Naive thymus-derived CD4-positive, alpha-beta T cell (primary cell): ENCODE data around the gene EXOC3L4. TPM values are rescaled to one million over a fixed set of nuclear protein-coding genes. Genes with fewer than 3 reads are reported as not detected.
"Not testable (repeated sequence)": the region's sequence is repeated elsewhere in the genome, so short reads cannot be mapped to it uniquely, and the experiment has no call there.

Source experiments
- ATAC-seq: fragments of 150-1000 bp; cut with Tn5 transposase; 2 replicates; pipeline ENCODE4 v1.10.0; 2021; ENCODE audit warnings: mild to moderate bottlenecking, moderate library complexity
- CTCF ChIA-PET: fragments of 350-600 bp; sonication (Branson Sonifier 250); formaldehyde crosslinking; loops from one replicate; lab custom pipeline; 2021; ENCODE audit warnings: antibody characterized with exemption; lab: Charles Lee
- POLR2A ChIA-PET: fragments of 350-600 bp; sonication (Branson Sonifier 250); formaldehyde crosslinking; loops from one replicate; lab custom pipeline; 2021; ENCODE audit warnings: antibody characterized with exemption, inconsistent platforms; lab: Charles Lee
- DNase-seq, 9 donors: peaks; one replicate each; pipeline versions ENCODE4 v3.0.0 to v3.0.0-alpha.2; 2020 to 2022; ENCODE audit warnings: mixed read lengths in 1 of 9
- H3K27ac ChIP-seq: one replicate; pipeline ENCODE4 v1.7.0; 2013; ENCODE audit warnings: mild to moderate bottlenecking, low read depth, low read length, moderate library complexity
- H3K27me3 ChIP-seq, 2 donors: one replicate each; pipeline ENCODE4 v1.7.0; 2013; ENCODE audit warnings: low read length in 2 of 2, mild to moderate bottlenecking in 2 of 2, moderate library complexity in 2 of 2; ENCODE audit not compliant: control insufficient read depth in 2 of 2, insufficient read depth in 2 of 2
- H3K36me3 ChIP-seq, 3 experiments: 1 replicate in 2 of 3; 2 replicates in 1 of 3; pipeline ENCODE4 v1.7.0; 2013; ENCODE audit warnings: low read length in 3 of 3, mild to moderate bottlenecking in 3 of 3, moderate library complexity in 1 of 3; ENCODE audit not compliant: insufficient read depth in 3 of 3, control insufficient read depth in 2 of 3
- H3K4me1 ChIP-seq, 2 donors: one replicate each; pipeline ENCODE4 v1.7.0; 2013; ENCODE audit warnings: low read length in 2 of 2, mild to moderate bottlenecking in 2 of 2, moderate library complexity in 1 of 2; ENCODE audit not compliant: control insufficient read depth in 2 of 2, insufficient read depth in 2 of 2
- H3K4me3 ChIP-seq: 2 replicates; pipeline ENCODE4 v1.7.0; 2013; ENCODE audit warnings: mild to moderate bottlenecking, low read length
- H3K9me3 ChIP-seq, 3 experiments: 1 replicate in 2 of 3; 2 replicates in 1 of 3; pipeline ENCODE4 v1.7.0; 2013; ENCODE audit warnings: low read length in 3 of 3; ENCODE audit not compliant: control insufficient read depth in 2 of 3
- H3K27ac Mint-ChIP-seq, 9 donors: one replicate each; pipeline ENCODE4 v1.8.0; 2020 to 2022; ENCODE audit warnings: mixed read lengths in 9 of 9, mild to moderate bottlenecking in 8 of 9, moderate library complexity in 5 of 9, inconsistent platforms in 2 of 9
- H3K27me3 Mint-ChIP-seq, 5 donors: one replicate each; pipeline ENCODE4 v1.8.0; 2021 to 2022; ENCODE audit warnings: mixed read lengths in 5 of 5, mild to moderate bottlenecking in 1 of 5
- H3K36me3 Mint-ChIP-seq, 5 donors: one replicate each; pipeline ENCODE4 v1.8.0; 2020 to 2022; ENCODE audit warnings: mixed read lengths in 5 of 5, mild to moderate bottlenecking in 3 of 5, inconsistent platforms in 1 of 5
- H3K4me1 Mint-ChIP-seq, 7 donors: one replicate each; pipeline ENCODE4 v1.8.0; 2020 to 2022; ENCODE audit warnings: mixed read lengths in 7 of 7, mild to moderate bottlenecking in 3 of 7, inconsistent platforms in 1 of 7
- H3K4me3 Mint-ChIP-seq, 10 donors: one replicate each; pipeline ENCODE4 v1.8.0; 2020 to 2022; ENCODE audit warnings: mild to moderate bottlenecking in 10 of 10, mixed read lengths in 10 of 10, moderate library complexity in 6 of 10, inconsistent platforms in 2 of 10
- H3K9me3 Mint-ChIP-seq, 11 donors: one replicate each; pipeline ENCODE4 v1.8.0; 2020 to 2022; ENCODE audit warnings: mixed read lengths in 11 of 11, mild to moderate bottlenecking in 4 of 11, inconsistent platforms in 1 of 11, moderate library complexity in 1 of 11
- intact Hi-C, 2 donors: fragments of 100-400 bp; cut with micrococcal nuclease; formaldehyde crosslinking; loops; one replicate each; pipeline ENCODE4 v1.15.1; 2023
- polyA plus RNA-seq, 2 donors: library from polyadenylated mRNA; unstranded; fragments of 300-500 nt; fragmentation: Illumina TruSeq; gene quantifications; one replicate each; pipeline ENCODE4 v1.2.3, GENCODE V29; 2021
- total RNA-seq, 6 experiments: library from RNA in 5 of 6; stranded (reverse) in 5 of 6; gene quantifications; 1 replicate in 5 of 6; 2 replicates in 1 of 6; pipeline ENCODE4 v1.2.3 and lab custom pipeline; 2021 to 2026

The EXOC3L4 gene
- total and polyA plus RNA-seq, 7 experiments from 2014 or later: not detected

DNA sequence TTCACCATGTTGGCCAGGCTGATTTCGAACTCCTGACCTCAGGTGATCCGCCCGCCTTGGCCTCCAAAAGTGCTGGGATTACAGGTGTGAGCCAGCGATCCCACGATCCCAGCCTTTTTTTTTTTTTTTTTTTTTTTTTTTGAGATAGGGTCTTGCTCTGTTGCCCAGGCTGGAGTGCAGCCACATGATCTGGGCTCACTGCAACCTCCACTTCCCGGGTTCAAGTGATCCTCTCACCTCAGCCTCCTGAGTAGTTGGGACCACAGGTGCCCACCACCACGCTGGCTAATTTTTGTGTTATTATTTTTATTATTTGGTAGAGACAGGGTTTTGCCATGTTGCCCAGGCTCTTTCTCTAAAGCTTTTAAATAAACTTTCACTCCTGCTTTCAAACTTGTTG lies 23.0 kb downstream of the EXOC3L4 start:
- POLR2A ChIA-PET, H3K4me3 ChIP-seq, H3K4me3 Mint-ChIP-seq, H3K27ac ChIP-seq, H3K36me3 Mint-ChIP-seq, DNase-seq, H3K36me3 ChIP-seq, H3K9me3 ChIP-seq, ATAC-seq, H3K27ac Mint-ChIP-seq, H3K4me1 ChIP-seq, H3K27me3 ChIP-seq, intact Hi-C loops, H3K9me3 Mint-ChIP-seq: not testable (repeated sequence)
- Mint-ChIP-seq H3K27me3 (peaks cover 11 to 34% (median 19%) of the 10 kb centered on the region in 5 donors), H3K4me1 (peaks cover 0 to 13% (median 9%) of the 10 kb centered on the region in 7 donors)
- CTCF ChIA-PET: interaction anchor here (1.4 kb wide), 1 partner anchor 12 kb away, joined by 3 read pairs; no protein-coding TSS in a partner anchor

DNA sequence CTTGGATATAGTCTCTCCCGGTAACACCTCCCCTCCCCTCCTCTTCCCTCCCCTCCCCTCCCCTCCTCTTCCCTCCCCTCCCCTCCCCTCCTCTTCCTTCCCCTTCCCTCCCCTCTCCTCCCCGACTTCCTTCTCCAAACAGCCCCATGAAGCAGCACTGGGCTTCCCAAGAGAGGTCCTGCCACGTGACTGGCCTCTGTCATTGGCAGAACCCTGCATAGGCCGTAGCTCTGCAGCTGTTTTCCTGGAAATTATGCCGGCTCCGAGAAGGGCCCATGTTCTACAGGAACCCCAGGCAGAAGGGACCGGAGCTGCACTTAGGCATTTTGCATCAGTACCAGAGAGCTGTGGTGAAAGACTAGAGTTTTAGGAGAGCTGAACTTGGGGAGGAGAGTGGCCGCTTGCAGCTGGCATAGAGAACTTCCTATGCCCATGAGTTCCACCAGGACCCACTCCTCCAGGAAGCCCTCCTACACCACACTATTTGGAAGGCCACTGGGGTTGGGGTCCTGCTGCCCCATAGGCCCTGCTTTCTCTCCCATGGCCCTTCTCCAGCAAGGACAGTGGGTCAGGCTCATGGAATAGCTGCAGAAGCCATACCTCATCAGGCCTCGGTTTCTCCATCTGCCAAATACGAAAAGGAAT lies 23.6 kb downstream of the EXOC3L4 start:
- Histone ChIP-seq H3K4me1 (no peaks in the 10 kb centered on the region), H3K27ac (no peak overlapping the region), H3K27me3 (no peaks in the 10 kb centered on the region), H3K36me3 (no peaks in the 10 kb centered on the region), H3K4me3 (no peak overlapping the region), H3K9me3 (no peaks in the 10 kb centered on the region)
- peaks cover 0 to 1% (median 0%) of the 10 kb centered on the region in 11 donors for H3K9me3 Mint-ChIP-seq
- POLR2A ChIA-PET: no interaction called here
- peaks cover 0 to 13% (median 9%) of the 10 kb centered on the region in 7 donors for H3K4me1 Mint-ChIP-seq
- intact Hi-C loops: no loop called here
- CTCF ChIA-PET: interaction anchor here (0.6 to 1.4 kb wide), 2 partner anchors 13 to 1341 kb away, joined by 3 to 4 read pairs; no protein-coding TSS in a partner anchor
- H3K4me3 Mint-ChIP-seq: no peak overlapping the region
- DNase-seq (no peak), ATAC-seq (no peak)
- H3K27me3 Mint-ChIP-seq: peaks cover 11 to 34% (median 19%) of the 10 kb centered on the region in 5 donors
- no peak overlapping the region for H3K27ac Mint-ChIP-seq
- no peaks in the 10 kb centered on the region for H3K36me3 Mint-ChIP-seq

DNA sequence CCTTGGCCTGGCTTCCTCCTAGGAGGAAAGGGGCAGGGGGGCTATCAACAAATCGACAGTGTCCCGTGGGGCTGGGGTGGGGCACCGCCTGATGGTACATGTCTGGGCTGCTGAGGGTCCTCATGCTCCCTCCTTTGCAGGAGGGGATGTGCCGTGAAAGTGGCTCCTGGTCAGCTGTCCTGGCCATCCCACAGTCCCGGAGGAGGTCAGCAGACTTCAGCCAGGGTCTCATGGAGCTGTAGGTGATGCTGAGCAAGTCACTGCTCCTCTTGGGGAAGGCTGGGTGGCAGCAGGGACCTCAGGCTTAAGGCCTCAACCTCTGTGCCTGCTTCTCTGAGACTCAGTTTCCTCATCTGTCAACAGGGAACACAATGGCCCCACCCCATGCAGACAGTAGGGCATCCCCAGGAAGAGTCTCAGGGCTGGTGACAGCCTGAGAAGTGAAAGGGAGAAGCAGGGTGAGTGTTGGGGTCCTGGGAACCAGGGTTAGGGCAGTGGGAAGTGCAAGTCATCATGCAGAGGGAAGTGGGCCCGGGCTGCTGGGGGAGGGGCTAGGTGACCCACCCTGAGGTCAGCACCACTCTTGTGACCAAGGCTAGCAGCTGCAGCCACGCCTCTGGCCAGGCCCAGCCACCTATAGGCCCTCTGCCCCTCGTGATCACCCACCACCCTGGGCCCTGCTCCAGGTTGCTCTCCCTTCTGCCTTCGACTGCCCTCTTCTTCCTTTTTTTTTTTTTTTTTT lies 24.3 kb downstream of the EXOC3L4 start:
- Mint-ChIP-seq H3K36me3 (no peaks in the 10 kb centered on the region), H3K4me1 (peaks cover 0 to 13% (median 9%) of the 10 kb centered on the region in 7 donors), H3K27ac (no peak overlapping the region), H3K27me3 (peaks cover 11 to 34% (median 19%) of the 10 kb centered on the region in 5 donors), H3K4me3 (no peak overlapping the region), H3K9me3 (peaks cover 0 to 1% (median 0%) of the 10 kb centered on the region in 11 donors)
- H3K36me3 ChIP-seq: no peaks in the 10 kb centered on the region
- H3K27me3 ChIP-seq: no peaks in the 10 kb centered on the region
- H3K9me3 ChIP-seq: no peaks in the 10 kb centered on the region
- no peak overlapping the region for H3K4me3 ChIP-seq
- DNase-seq: no peak
- POLR2A ChIA-PET: interaction anchor here (0.6 kb wide), 1 partner anchor 103 kb away, joined by 5 read pairs; no protein-coding TSS in a partner anchor
- intact Hi-C loops: no loop called here
- H3K27ac ChIP-seq: no peak overlapping the region
- peak; percentile 85 for ATAC-seq
- CTCF ChIA-PET: no interaction called here
- H3K4me1 ChIP-seq: no peaks in the 10 kb centered on the region

DNA sequence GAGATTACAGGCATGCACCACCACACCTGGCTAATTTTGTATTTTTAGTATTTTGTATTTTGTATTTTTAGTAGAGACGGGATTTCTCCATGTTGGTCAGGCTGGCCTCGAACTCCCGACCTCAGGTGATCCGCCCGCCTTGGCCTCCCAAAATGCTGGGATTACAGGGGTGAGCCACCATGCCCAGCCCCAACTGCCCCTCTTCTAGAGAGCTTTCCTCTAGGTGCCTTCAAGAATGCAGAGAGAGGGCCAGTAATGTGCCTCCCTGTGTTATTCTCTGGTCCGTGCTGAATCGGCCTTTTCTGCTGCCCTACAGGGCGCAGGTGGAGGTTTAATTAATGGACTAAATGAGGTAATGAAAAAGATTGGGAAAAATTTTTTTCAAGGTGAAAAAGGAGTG lies 25.0 kb downstream of the EXOC3L4 start:
- intact Hi-C loops: not testable (repeated sequence)
- POLR2A ChIA-PET: interaction anchor here (0.6 kb wide), 1 partner anchor 104 kb away, joined by 5 read pairs; no protein-coding TSS in a partner anchor

DNA sequence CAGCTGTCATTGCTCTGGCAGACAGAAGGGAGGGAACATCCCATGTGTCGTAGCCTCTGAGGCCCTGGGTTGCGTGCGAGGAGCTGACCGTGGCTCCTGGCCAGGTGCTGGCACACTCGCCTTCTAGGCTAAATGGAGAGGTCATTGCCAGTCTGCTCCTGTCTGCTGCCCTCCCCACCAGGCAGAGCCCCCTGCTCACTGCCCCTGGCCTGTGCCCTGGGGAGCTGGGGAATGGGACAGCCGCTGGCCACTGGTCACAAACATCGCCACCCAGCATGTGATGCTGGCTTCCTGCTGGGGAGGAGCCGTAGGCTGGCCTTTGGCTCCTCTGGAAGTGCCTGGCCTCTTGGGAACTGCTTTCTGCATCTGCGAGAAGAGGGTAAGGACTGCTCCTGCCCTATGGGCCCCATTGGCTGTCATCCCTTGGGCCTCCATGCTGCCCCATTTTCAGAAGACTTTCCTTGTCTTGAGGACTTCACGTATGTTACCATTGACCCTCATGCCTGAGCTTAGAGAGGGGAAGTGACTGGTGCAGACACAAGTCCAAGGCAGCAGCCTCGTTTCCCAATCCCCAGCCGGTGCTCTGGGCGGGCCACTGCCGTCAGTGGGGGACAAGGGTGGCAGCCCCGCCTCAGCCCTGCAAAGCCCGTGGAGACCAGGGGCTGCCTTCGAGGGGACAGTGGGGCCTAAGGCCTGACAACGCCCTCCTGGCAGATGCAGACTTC lies 26.8 kb downstream of the EXOC3L4 start:
- Mint-ChIP-seq H3K27me3 (peaks cover 16 to 39% (median 24%) of the 10 kb centered on the region in 5 donors), H3K4me1 (peaks cover 0 to 5% (median 4%) of the 10 kb centered on the region in 7 donors), H3K27ac (no peak overlapping the region), H3K9me3 (peaks cover 0 to 1% (median 0%) of the 10 kb centered on the region in 11 donors), H3K4me3 (peak overlapping the region in 1 of 10 donors; percentile 62), H3K36me3 (no peaks in the 10 kb centered on the region)
- CTCF ChIA-PET: no interaction called here
- Histone ChIP-seq H3K27me3 (no peaks in the 10 kb centered on the region), H3K4me3 (no peak overlapping the region), H3K9me3 (no peaks in the 10 kb centered on the region), H3K27ac (no peak overlapping the region), H3K4me1 (no peaks in the 10 kb centered on the region), H3K36me3 (no peaks in the 10 kb centered on the region)
- peak; percentile 28 for ATAC-seq
- intact Hi-C loops: no loop called here
- POLR2A ChIA-PET: no interaction called here
- no peak for DNase-seq

More for the DNA sequence above, 25.0 kb downstream of the EXOC3L4 start:
- H3K36me3 Mint-ChIP-seq, H3K4me3 ChIP-seq, CTCF ChIA-PET, H3K4me1 ChIP-seq, ATAC-seq, H3K27me3 ChIP-seq, H3K27ac ChIP-seq, DNase-seq, H3K27ac Mint-ChIP-seq, H3K36me3 ChIP-seq, H3K4me3 Mint-ChIP-seq, H3K9me3 Mint-ChIP-seq, H3K9me3 ChIP-seq: not testable (repeated sequence)
- Mint-ChIP-seq H3K27me3 (peaks cover 16 to 40% (median 24%) of the 10 kb centered on the region in 5 donors), H3K4me1 (peaks cover 0 to 13% (median 9%) of the 10 kb centered on the region in 7 donors)

DNA sequence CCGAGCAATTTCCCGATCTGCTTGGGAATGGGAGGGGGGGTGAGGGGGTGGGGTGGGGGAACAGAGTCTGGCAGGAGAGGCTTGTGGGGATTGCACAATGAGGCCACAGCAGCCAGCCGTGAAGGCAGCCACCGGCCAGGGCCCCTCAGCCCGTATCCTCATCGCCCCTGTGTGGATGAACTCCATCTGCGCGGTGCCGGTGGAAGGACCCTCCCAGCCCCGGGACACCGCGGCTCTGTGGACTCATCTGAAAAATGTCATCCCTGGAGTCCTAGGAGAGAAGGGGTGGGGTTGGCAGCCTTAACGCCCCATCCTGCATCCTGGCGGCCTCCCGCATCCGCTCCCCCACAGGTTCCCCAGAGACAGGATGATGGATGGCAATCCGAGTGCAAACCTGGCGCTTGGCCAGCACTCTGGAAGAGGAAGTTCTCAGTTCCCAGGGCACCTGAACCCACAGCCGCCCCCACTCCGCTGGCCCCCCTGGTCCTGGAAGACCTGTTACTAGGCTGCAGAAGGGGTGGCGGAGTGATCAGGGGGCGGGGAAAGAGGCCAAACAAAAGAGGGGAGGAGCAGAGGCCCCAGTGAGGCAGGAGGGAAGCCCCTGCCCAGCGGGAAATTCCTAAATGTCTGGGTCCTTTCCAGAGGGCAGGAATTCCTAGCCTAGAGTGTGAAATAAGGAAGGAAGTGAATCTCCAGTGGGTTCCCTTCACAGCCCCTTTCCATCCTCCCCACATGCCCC lies 27.5 kb downstream of the EXOC3L4 start:
- H3K27ac Mint-ChIP-seq: no peak overlapping the region
- ATAC-seq (no peak), DNase-seq (no peak)
- H3K36me3 Mint-ChIP-seq: no peaks in the 10 kb centered on the region
- no peaks in the 10 kb centered on the region for H3K4me1 ChIP-seq
- no peaks in the 10 kb centered on the region for H3K36me3 ChIP-seq
- H3K9me3 Mint-ChIP-seq: peaks cover 0 to 3% (median 0%) of the 10 kb centered on the region in 11 donors
- H3K4me3 ChIP-seq: no peak overlapping the region
- H3K4me1 Mint-ChIP-seq: peaks cover 0 to 5% (median 4%) of the 10 kb centered on the region in 7 donors
- H3K4me3 Mint-ChIP-seq: peak overlapping the region in 5 of 10 donors; percentile 29 to 63 (median 57)
- H3K27ac ChIP-seq: no peak overlapping the region
- H3K27me3 ChIP-seq: no peaks in the 10 kb centered on the region
- intact Hi-C loops: no loop called here
- peaks cover 16 to 40% (median 24%) of the 10 kb centered on the region in 5 donors for H3K27me3 Mint-ChIP-seq
- ChIA-PET POLR2A (no interaction called here), CTCF (no interaction called here)
- H3K9me3 ChIP-seq: no peaks in the 10 kb centered on the region
